Astrocyte (in vitro differentiated cells and primary cell): Measurements from ENCODE around the gene KCNA5.

ENCODE experiments used
- CTCF ChIP-seq: IDR thresholded peaks from 2 replicates; pipeline ENCODE4 v1.5.1; 2011; ENCODE audit warnings: low read depth, mild to moderate bottlenecking, inconsistent platforms, low read length, moderate library complexity; ENCODE audit not compliant: insufficient read depth
- EZH2 ChIP-seq: IDR thresholded peaks from 2 replicates; pipeline ENCODE4 v1.6.1; 2012; ENCODE audit warnings: mild to moderate bottlenecking, low read length, inconsistent platforms; ENCODE audit not compliant: insufficient read depth

DNA sequence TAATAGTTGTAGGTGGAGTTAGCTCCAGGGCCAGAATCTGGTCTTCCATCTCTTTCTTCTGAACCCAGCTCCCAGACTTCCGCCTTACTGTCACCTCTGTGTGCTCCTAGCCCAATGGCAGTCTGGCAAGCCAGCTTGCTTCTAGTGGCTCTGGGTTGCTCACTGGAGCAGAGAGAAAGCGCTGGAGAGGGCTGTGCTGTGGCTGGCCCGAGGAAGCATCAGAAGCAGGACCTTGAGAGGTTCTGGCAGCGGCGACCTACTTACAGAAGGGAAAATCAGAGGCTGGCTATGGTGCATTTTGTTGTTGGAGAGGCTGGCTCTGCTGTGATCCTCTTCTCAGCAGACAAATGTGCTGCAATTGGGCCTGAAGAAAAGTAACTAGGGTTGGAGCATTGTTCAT lies 28.6 kb downstream of the KCNA5 start:
- no peak for TF ChIP-seq CTCF
- no peak for TF ChIP-seq EZH2
